Measurements from ENCODE around the gene SNCB.
A peak's percentile ranks its signal among the peaks of the same experiment; 100 is the strongest.

SNCB gene

DNA sequence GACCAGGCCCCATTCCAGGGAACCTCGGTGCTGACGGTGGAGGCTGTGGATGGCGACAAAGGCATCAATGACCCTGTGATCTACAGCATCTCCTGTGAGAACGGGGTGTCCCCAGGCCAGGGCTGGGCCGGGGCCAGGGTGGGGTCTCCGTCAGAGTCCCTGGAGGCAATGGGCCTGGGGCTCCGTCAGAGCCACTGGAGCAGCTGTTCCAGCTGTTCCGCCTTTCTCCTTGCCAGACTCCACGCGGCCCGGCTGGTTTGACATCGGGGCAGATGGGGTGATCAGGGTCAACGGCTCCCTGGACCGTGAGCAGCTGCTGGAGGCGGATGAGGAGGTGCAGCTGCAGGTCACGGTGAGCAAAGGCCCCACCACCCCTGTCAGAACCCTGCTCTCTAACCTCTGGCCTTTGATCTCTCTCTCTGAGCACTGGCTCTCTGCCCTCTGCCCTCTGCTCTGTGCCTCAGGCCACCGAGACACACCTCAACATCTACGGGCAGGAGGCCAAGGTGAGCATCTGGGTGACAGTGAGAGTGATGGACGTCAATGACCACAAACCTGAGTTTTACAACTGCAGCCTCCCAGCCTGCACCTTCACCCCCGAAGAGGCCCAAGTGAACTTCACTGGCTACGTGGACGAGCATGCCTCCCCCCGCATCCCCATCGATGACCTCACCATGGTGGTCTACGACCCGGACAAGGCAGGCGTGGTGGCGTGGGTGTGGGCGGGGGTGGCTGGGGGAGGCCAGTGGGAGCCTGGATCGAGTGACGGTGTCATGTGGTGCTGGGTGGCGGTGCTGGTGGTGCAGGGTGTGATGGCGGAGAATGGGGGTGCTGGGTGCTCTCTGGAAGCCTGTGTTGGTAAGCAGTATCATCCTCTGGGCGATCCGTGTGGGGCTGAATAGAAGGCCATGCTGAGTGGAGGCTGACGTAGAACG, 54.6 kb downstream of the SNCB start:
- DNase-seq (ENCODE audit: low read depth in 3 of 3): no peak

GRCh38 chr5:176575066-176575465, 55.3 kb downstream of the SNCB start:
- no peak for DNase-seq (ENCODE audit: low read depth in 3 of 3)

DNA sequence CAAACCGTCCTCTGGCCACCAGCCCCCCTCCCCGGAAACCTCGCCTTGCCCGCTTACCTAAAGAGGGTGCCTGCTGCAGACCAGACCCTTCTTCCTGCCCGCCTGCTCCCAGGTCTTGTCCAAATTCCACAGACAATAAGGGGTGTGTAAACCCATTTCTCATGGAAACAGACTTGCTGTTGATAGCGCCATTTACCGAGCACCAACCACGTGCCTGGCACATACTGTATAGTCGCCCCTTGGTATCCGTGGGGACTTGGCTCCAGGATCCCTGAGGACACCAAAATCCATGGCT, 56.1 kb downstream of the SNCB start:
- no peak for DNase-seq (ENCODE audit: low read depth in 3 of 3)

DNA sequence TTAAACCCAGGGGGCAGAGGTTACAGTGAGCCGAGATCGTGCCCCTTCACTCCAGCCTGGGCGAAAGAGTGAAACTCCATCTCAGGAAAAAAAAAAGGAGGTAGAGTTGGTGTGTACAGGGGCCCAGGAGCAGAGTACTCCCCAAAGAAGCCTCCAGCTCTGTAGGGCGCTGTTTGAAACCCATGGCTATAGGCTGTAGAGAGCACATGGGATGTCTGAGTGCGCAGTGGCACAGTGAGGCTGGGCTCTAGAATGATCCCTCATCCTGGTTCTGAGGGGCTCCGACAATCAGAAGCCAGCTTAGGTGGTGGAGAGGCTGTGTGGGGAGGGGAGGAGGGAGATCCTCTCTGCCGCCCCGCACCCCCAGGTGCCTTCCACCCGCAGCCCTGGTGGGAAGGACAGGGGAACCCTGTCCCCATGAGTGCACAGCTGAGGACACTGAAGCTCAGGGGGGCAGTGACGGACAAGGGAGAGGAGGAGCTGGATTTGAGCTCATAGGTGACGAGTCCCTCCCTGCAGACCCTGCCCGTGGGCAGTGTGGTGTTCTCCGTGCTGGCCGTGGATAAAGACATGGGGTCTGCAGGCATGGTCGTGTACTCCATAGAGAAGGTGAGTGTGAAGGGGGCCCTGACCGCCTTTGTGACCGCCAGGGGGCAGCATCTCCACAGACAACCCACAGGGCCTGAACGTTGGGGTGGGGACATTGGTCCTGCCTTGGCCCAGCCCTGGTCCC, 56.6 kb downstream of the SNCB start:
- peak; percentile 55 to 75 (median 61) for DNase-seq (ENCODE audit: low read depth in 3 of 3)
